H9 (cell line): ENCODE data around the gene POLH. TPM values are rescaled to one million over a fixed set of nuclear protein-coding genes. Genes with fewer than 3 reads are reported as not detected.

ENCODE experiments used
- DNase-seq: peaks from one replicate; pipeline ENCODE4 v3.0.0-alpha.2; 2017
- H2AFZ ChIP-seq: one replicate; pipeline ENCODE4 v1.6.1; 2013; ENCODE audit warnings: mild to moderate bottlenecking, low read length, control low read depth, moderate library complexity
- H2AK5ac ChIP-seq: 2 replicates; pipeline ENCODE4 v1.6.1; 2013; ENCODE audit warnings: low read length, control low read depth, mixed read lengths; ENCODE audit not compliant: insufficient read length
- H2BK120ac ChIP-seq: one replicate; pipeline ENCODE4 v1.6.1; 2013; ENCODE audit warnings: low read depth, mild to moderate bottlenecking, low read length, control low read depth, inconsistent platforms; ENCODE audit not compliant: poor library complexity, severe bottlenecking
- H2BK12ac ChIP-seq: 2 replicates; pipeline ENCODE4 v1.6.1; 2013; ENCODE audit warnings: low read length, control low read depth, mixed read lengths, low read depth; ENCODE audit not compliant: insufficient read length
- H2BK15ac ChIP-seq: 2 replicates; pipeline ENCODE4 v1.6.1; 2013; ENCODE audit warnings: low read depth, low read length, control low read depth
- H2BK20ac ChIP-seq: one replicate; pipeline ENCODE4 v1.6.1; 2013; ENCODE audit warnings: low read depth, mild to moderate bottlenecking, low read length, control low read depth, inconsistent platforms; ENCODE audit not compliant: poor library complexity, severe bottlenecking
- H2BK5ac ChIP-seq: 2 replicates; pipeline ENCODE4 v1.6.1; 2013; ENCODE audit warnings: low read length, control low read depth, mixed read lengths; ENCODE audit not compliant: insufficient read length
- H3K14ac ChIP-seq: 2 replicates; pipeline ENCODE4 v1.6.1; 2013; ENCODE audit warnings: low read length, control low read depth; ENCODE audit not compliant: insufficient read depth
- H3K18ac ChIP-seq: 2 replicates; pipeline ENCODE4 v1.6.1; 2013; ENCODE audit warnings: low read depth, mild to moderate bottlenecking, mixed read lengths, low read length, control low read depth; ENCODE audit not compliant: insufficient read length
- H3K23ac ChIP-seq: 2 replicates; pipeline ENCODE4 v1.6.1; 2013; ENCODE audit warnings: low read length, control low read depth, mixed read lengths, low read depth; ENCODE audit not compliant: insufficient read length
- H3K23me2 ChIP-seq: 2 replicates; pipeline ENCODE4 v1.6.1; 2013; ENCODE audit warnings: low read depth, mild to moderate bottlenecking, mixed read lengths, low read length, control low read depth; ENCODE audit not compliant: insufficient read length, poor library complexity, severe bottlenecking
- H3K27ac ChIP-seq: 2 replicates; pipeline ENCODE4 v1.5.1; 2013; ENCODE audit warnings: low read length, control low read depth, mixed read lengths, low read depth; ENCODE audit not compliant: insufficient read length
- H3K27me3 ChIP-seq: 2 replicates; pipeline ENCODE4 v1.6.1; 2013; ENCODE audit warnings: low read length, control low read depth, inconsistent platforms; ENCODE audit not compliant: insufficient read depth
- H3K4ac ChIP-seq: 2 replicates; pipeline ENCODE4 v1.6.1; 2013; ENCODE audit warnings: low read depth, mild to moderate bottlenecking, control low read depth, inconsistent platforms, low read length, moderate library complexity
- H3K4me1 ChIP-seq: 2 replicates; pipeline ENCODE4 v1.6.1; 2013; ENCODE audit warnings: low read length, control low read depth, inconsistent platforms; ENCODE audit not compliant: insufficient read depth
- H3K4me2 ChIP-seq: 2 replicates; pipeline ENCODE4 v1.6.1; 2013; ENCODE audit warnings: low read length, control low read depth, mixed read lengths; ENCODE audit not compliant: insufficient read length, insufficient read depth
- H3K56ac ChIP-seq: 2 replicates; pipeline ENCODE4 v1.6.1; 2013; ENCODE audit warnings: low read depth, mild to moderate bottlenecking, mixed read lengths, low read length, control low read depth; ENCODE audit not compliant: insufficient read length
- H3K79me1 ChIP-seq: 2 replicates; pipeline ENCODE4 v1.6.1; 2013; ENCODE audit warnings: low read depth, mild to moderate bottlenecking, moderate library complexity, low read length, control low read depth, inconsistent platforms; ENCODE audit not compliant: insufficient read depth, poor library complexity, severe bottlenecking
- H3K79me2 ChIP-seq: 2 replicates; pipeline ENCODE4 v1.6.1; 2013; ENCODE audit warnings: low read length, control low read depth, inconsistent platforms; ENCODE audit not compliant: insufficient read depth
- H3K9ac ChIP-seq: 2 replicates; pipeline ENCODE4 v1.6.1; 2013; ENCODE audit warnings: low read length, control low read depth, mixed read lengths; ENCODE audit not compliant: insufficient read length; ENCODE audit errors: extremely low read depth
- H3K9me3 ChIP-seq: one replicate; pipeline ENCODE4 v1.6.1; 2013; ENCODE audit warnings: low read depth, low read length, inconsistent platforms; ENCODE audit not compliant: control insufficient read depth
- H3T11ph ChIP-seq: one replicate; pipeline ENCODE4 v1.6.1; 2013; ENCODE audit warnings: mild to moderate bottlenecking, low read length, control low read depth, inconsistent platforms
- H4K20me1 ChIP-seq: one replicate; pipeline ENCODE4 v1.6.1; 2013; ENCODE audit not compliant: control insufficient read depth, insufficient read length, insufficient read depth
- H4K5ac ChIP-seq: 2 replicates; pipeline ENCODE4 v1.6.1; 2013; ENCODE audit warnings: low read depth, mild to moderate bottlenecking, mixed read lengths, low read length, control low read depth; ENCODE audit not compliant: insufficient read length
- H4K8ac ChIP-seq: replicated peaks from 2 replicates; pipeline ENCODE4 v1.6.1; 2013; ENCODE audit warnings: low read length, control low read depth, mixed read lengths, low read depth; ENCODE audit not compliant: insufficient read length
- H4K91ac ChIP-seq: 2 replicates; pipeline ENCODE4 v1.6.1; 2013; ENCODE audit warnings: low read depth, mild to moderate bottlenecking, moderate library complexity, mixed read lengths, low read length, control low read depth; ENCODE audit not compliant: insufficient read length
- H3K27ac Mint-ChIP-seq, 3 experiments: 2 replicates in 2 of 3; 3 replicates in 1 of 3; pipeline ENCODE4 v1.8.0; 2020 to 2021; ENCODE audit warnings: mixed read lengths in 3 of 3, mild to moderate bottlenecking in 1 of 3, moderate library complexity in 1 of 3
- H3K27me3 Mint-ChIP-seq: 2 replicates; pipeline ENCODE4 v1.8.0; 2021; ENCODE audit warnings: low read depth, mild to moderate bottlenecking, moderate library complexity, mixed read lengths
- H3K36me3 Mint-ChIP-seq, 3 experiments: 2 replicates in 2 of 3; 3 replicates in 1 of 3; pipeline ENCODE4 v1.8.0; 2020 to 2021; ENCODE audit warnings: low read depth in 3 of 3, mixed read lengths in 3 of 3; ENCODE audit not compliant: insufficient read depth in 1 of 3
- H3K4me1 Mint-ChIP-seq, 2 experiments: 2 replicates each; pipeline ENCODE4 v1.8.0; 2020; ENCODE audit warnings: mixed read lengths in 2 of 2
- H3K4me3 Mint-ChIP-seq, 2 experiments: 2 replicates in 1 of 2; 3 replicates in 1 of 2; pipeline ENCODE4 v1.8.0; 2020 to 2021; ENCODE audit warnings: mild to moderate bottlenecking in 2 of 2, mixed read lengths in 2 of 2, moderate library complexity in 1 of 2
- H3K9me3 Mint-ChIP-seq, 2 experiments: 2 replicates in 1 of 2; 3 replicates in 1 of 2; pipeline ENCODE4 v1.8.0; 2020; ENCODE audit warnings: mild to moderate bottlenecking in 2 of 2, mixed read lengths in 2 of 2, moderate library complexity in 1 of 2
- WGBS: extraction: QIAGEN DNeasy Blood & Tissue Kit; methylation state at CpG from one replicate; pipeline ENCODE4 v1.1.7; 2013; ENCODE audit warnings: missing lambda C conversion rate, low lambda C conversion rate, mixed read lengths; ENCODE audit not compliant: insufficient read length; ENCODE audit errors: extremely low coverage; 5-methylcytosine and 5-hydroxymethylcytosine counted together
- total RNA-seq: library from RNA; stranded (reverse); gene quantifications from 2 replicates; pipeline ENCODE4 v1.2.1, GENCODE V29; 2021
- TF ChIP-seq, protein P1 (sequence below): fragments of 200-600 bp; sonication (generic); conservative IDR thresholded peaks from 3 replicates; pipeline ENCODE4 v1.8.0; 2021; ENCODE audit warnings: antibody characterized with exemption, mild to moderate bottlenecking

POLH gene
- total RNA-seq, 1 experiment from 2014 or later: 12.6 TPM

DNA sequence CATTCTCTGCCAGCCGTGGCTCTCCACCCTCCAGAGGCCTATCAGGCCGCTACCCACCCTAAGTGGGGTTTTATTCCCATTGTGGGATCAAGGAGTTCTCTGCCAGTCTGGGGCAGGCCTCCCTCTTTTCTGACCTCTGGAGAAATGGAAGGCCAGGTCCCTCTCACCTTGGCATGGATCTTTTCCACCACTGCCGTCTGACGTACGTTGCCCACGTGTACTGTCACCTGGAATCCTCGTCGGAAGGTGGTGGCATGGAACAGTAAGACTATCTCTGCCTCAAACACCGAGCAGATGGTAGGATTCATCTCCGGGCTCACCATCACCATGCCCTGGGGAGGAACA is 45.8 kb downstream of the POLH start:
- H2BK120ac ChIP-seq: no peak overlapping the region
- no peak overlapping the region for H4K5ac ChIP-seq
- no peak overlapping the region for H4K91ac ChIP-seq
- H3K9ac ChIP-seq: no peak overlapping the region
- H2AK5ac ChIP-seq: no peak overlapping the region
- H3K4me3 Mint-ChIP-seq: no peak overlapping the region
- TF ChIP-seq, protein P1, sequence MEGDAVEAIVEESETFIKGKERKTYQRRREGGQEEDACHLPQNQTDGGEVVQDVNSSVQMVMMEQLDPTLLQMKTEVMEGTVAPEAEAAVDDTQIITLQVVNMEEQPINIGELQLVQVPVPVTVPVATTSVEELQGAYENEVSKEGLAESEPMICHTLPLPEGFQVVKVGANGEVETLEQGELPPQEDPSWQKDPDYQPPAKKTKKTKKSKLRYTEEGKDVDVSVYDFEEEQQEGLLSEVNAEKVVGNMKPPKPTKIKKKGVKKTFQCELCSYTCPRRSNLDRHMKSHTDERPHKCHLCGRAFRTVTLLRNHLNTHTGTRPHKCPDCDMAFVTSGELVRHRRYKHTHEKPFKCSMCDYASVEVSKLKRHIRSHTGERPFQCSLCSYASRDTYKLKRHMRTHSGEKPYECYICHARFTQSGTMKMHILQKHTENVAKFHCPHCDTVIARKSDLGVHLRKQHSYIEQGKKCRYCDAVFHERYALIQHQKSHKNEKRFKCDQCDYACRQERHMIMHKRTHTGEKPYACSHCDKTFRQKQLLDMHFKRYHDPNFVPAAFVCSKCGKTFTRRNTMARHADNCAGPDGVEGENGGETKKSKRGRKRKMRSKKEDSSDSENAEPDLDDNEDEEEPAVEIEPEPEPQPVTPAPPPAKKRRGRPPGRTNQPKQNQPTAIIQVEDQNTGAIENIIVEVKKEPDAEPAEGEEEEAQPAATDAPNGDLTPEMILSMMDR: no peak
- H3K23ac ChIP-seq: no peak overlapping the region
- no peak overlapping the region for H2BK15ac ChIP-seq
- H3K4me2 ChIP-seq: no peak overlapping the region
- peaks cover 44 to 74% (median 70%) of the 10 kb centered on the region in 3 experiments; a peak in 6 of 7 replicates for H3K36me3 Mint-ChIP-seq
- no peaks in the 10 kb centered on the region for H3K23me2 ChIP-seq
- H3K18ac ChIP-seq: no peak overlapping the region
- no peak overlapping the region for H4K8ac ChIP-seq
- no peaks in the 10 kb centered on the region for H3K79me2 ChIP-seq
- H3K56ac ChIP-seq: no peak overlapping the region
- 0 out of 7 replicates have a peak overlapping the region, but pooled peaks of 1 of the 3 experiments have one; percentile 51 for H3K27ac Mint-ChIP-seq
- no peaks in the 10 kb centered on the region for H3K79me1 ChIP-seq
- H4K20me1 ChIP-seq: no peaks in the 10 kb centered on the region
- no peak overlapping the region for H3K27ac ChIP-seq
- H3K4ac ChIP-seq: no peak overlapping the region
- no peak overlapping the region for H2AFZ ChIP-seq
- H2BK12ac ChIP-seq: no peak overlapping the region
- H3K14ac ChIP-seq: no peak overlapping the region
- peaks cover 0 to under 1% of the 10 kb centered on the region in 2 experiments; a peak in 2 of 4 replicates for H3K4me1 Mint-ChIP-seq
- H3K9me3 ChIP-seq: no peaks in the 10 kb centered on the region
- H2BK20ac ChIP-seq: no peak overlapping the region
- no peaks in the 10 kb centered on the region for H3K27me3 Mint-ChIP-seq
- no peak overlapping the region for H3T11ph ChIP-seq
- no peak overlapping the region for H2BK5ac ChIP-seq
- no CpG with 5 or more reads among the region's 10 CpGs for WGBS
- no peaks in the 10 kb centered on the region for H3K4me1 ChIP-seq
- no peak for DNase-seq
- H3K9me3 Mint-ChIP-seq: no peaks in the 10 kb centered on the region
- H3K27me3 ChIP-seq: no peaks in the 10 kb centered on the region
